Stimulated activated CD8-positive, alpha-beta memory T cell treated with anti-CD3 and anti-CD28 coated beads, Interleukin-12 subunit alpha, Interleukin-12 subunit beta, amount 100 ng/mL, for 1 hour (primary cell): Measurements from ENCODE around the gene CYTH3.

ENCODE experiments used
- DNase-seq: peaks from one replicate; pipeline ENCODE4 v3.0.0-alpha.2; 2020; ENCODE audit warnings: low read depth

The CYTH3 gene

GRCh38 chr7:6279937-6280336 is 7.5 kb upstream of the CYTH3 start:
- DNase-seq: no peak

DNA sequence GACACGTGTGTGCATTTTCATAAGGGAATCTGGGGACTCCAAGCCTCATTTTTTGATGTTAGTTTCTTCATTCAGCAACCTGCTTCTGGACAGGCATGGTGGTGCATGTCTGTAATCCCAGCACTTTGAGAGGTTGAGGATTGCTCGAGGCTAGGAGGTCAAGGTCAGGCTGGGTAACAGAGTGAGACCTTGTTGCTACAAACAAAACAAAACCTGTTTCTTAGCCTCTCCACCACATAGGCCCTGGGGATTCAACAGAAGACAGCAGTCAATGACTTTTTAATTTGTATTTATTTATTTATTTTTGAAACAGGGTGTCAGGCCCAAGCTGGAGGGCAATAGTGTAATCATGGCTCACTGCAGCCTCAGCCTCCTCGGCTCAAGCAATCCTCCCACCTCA is 6.9 kb upstream of the CYTH3 start:
- DNase-seq: no peak

DNA sequence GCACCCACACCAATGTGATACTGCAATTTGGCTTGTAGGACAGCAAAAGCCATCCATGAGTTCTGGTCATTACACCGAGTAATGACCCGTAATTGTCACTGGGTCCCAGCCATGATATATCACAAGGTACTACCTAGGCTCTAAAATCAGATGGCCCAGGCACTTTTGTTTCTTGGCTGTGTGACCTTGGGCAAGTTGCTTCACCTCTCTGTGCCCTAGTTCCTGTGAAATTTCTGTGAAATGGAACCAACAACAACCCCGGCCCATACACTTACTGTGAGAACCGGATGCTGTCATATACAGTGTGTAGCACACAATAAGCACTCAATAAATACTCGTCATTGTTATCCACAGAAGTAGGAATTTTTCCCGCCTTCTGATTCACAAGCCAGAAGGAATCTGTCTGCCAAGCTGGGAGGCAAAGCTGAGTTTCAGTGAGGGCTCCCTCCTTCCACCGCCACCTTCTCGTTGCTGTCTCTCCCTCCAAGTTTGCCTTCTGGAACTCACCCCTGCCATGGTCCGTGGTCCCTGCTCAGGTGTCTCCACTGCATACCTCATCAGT is 6.4 kb upstream of the CYTH3 start:
- DNase-seq: no peak

GRCh38 chr7:6277476-6277875 is 5.1 kb upstream of the CYTH3 start:
- DNase-seq: no peak

DNA sequence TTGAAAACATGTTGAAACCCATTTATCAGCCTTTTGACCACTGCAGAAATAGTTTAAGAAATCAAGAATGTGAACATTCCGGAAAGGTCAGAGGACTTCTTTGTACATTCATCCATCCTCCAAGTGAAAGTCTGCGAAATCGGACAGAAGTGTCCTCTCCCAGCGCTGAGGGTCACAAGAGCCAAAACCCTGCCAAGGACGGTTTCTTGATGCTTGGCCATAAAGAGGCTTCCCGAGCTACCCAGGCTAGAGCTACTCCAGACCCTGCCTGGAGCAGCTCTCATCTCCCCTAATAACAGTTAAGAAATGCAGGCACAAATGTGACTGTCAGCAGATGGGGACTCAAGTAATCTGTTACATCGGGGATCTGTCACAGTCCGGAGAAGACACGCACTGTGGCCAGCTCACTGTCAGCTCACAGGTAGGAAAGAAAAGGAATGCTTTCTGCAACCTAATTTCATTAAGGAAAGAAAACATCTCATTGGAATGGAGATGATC is 4.5 kb upstream of the CYTH3 start:
- no peak for DNase-seq

DNA sequence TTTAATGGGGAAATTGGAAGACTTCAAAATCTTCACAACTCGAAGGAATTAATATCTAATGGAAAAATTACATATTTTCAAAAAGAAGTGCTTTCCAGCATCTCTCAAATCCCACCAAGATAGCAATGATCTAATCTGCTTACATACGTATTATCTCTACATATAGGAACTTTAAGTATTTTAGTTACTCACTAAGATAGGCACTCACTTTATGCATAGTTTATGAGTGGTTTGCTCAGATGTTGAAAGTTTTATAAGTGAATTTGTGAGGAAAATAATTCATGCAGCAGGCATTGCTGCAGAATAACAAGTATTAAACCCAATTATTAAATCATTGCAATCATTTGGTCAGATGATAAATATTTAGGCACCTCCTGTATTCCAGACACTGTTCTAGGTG is 2.3 kb upstream of the CYTH3 start:
- DNase-seq: no peak

DNA sequence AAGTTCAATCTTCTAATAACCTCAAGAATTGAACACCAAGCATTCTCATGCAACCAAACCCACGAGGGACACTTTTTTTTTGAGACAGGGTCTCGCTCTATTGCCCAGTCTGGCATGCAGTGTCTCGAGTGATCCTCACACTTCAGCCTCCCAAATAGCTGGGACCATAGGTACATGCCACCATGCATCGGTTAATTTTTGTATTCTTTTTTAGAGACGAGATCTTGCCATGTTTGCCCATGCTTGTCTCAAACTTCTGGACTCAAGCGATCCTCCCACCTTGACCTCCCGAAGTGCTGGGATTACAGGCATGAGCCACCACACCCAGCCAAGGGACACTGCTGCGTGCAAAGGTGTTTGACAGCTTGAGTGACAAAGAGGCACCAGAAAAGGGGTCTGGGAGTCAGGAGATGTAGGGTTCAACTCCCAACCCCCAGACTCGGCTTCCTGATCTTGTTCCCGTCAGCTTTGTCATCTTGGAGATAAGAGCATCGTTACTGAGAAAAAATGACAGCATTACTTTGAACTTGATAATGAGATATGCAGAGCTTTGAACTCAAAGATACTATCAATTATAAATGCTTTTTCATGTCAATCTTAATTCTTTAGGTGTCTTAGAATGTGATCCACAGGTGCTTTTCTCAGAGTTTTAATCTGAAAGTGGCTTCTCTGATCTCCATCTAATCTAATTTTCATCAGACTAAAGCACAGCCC is 1.6 kb upstream of the CYTH3 start:
- DNase-seq: no peak

- DNase-seq: no peak
These were observed 985 bp upstream of the CYTH3 start for GRCh38 chr7:6273380-6273837.

DNA sequence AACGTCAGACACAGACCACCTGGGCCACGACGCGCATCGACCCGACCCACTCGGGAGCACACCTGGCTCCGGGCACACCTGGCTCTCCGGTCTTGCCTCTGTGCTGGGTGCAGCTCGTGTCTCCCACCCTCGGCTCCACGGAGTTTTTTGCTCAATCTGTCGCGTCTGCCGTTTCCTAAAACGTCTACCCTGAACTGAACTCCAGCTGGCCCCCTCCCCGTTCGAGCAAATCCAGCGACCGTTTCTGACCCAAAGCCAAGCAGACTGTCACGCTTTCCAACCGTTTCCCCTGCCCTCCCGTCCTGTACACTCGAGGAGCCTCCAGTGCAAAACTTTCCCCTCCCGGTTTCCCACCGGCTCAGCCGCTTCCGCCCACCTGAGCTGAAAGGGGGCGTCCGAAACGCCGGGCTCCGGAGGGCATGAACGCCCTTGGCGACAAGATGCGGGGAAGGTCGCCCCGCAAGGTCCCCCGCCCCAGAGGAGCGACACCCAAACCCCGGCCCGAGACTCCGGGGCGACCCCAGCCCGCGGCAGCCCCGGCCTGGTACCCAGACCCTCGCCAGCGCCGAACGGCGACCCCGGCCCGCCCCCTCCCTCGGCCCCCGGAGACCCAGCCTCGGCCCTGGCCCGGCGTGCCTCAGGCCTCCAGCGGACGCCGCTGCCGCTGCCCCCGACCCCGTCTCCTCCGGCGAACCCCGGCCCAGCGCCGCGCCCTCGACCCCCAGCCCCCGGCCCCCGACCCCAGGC is 557 bp downstream of the CYTH3 start:
- DNase-seq: no peak

DNA sequence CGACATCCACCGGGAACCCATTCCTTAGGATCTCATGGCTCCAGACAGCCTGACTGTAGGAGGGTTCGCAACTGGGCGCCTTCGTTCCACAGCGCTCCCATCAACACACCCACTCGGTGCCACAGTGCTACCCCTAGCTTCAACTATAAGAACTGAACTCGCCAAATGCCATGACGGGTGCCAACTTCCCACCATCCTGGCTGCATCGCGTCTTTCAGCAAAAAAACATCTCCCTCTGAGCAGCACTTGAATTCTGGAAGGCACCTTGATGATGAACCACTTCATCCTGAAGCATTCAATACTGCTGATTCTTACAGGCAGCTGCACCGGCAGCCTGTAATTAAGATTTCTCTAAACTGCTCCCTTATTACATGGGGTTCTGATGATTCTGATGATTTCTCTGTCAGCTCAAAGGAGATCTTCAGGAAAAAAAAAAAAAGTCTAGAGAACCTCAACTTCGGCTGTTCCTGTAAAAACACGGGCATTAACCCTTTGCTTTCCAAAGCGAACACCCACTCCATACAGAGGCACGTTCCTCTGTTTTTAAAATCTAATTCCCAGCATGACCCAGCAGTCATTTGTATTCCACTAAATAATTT is 1.3 kb downstream of the CYTH3 start:
- peak; percentile 27 for DNase-seq

DNA sequence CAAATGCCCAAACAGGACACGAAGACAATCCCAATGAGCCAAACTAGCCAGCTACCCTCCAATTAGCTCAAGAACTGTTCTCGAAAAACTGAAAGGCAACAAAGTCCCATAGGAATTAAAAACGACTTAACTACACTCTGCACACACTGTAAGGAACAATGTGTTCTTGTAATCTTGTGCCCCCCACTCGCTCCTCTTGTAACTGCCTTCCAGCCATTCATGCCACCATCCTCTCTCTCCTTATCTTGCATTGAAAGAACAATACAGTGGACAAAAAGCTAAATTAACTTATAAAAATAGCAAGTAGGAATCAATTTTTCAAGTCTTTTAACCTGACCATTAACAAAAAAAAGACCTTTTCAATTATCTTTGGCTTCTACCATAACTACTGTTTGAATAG is 2.9 kb downstream of the CYTH3 start:
- DNase-seq: no peak

- no peak for DNase-seq
These were observed 3.5 kb downstream of the CYTH3 start for GRCh38 chr7:6268907-6269306.

DNA sequence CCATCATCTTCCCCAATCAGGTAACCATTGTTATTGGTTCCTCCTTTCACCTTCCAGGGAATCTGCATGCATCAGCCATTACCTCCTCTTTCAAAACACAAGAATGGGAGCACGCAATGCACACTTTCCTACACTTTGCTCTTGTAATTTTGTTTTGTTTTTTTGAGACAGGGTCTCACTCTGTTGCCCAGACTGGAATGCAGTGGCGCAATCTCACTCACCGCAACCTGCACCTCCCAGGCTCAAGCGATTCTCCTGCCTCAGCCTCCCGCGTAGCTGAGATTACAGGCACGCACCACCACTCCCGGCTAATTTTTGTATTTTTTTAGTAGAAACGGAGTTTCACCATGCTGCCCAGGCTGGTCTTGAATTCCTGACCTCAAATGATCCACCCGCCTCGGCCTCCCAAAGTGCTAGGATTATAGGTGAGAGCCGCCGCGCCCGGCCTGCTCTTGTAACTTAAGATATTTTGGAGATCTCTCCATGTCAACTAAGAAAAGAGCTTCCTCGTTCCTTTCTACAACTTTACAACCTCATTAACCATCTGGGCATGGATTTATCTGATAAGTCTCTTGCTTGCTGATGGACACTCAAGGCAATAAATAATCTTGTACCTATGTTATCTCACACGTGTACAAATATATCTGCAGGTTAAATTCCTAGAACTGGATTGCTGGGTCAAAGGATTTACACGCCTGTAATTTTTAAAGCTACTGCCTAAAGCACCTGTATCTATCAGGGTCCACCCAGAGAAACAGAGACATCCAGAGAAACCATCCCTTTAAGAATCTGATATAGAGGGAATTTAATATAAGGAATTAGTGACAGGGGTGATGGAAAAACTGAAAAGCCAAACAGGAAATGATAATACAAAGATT is 4.2 kb downstream of the CYTH3 start:
- DNase-seq: no peak

DNA sequence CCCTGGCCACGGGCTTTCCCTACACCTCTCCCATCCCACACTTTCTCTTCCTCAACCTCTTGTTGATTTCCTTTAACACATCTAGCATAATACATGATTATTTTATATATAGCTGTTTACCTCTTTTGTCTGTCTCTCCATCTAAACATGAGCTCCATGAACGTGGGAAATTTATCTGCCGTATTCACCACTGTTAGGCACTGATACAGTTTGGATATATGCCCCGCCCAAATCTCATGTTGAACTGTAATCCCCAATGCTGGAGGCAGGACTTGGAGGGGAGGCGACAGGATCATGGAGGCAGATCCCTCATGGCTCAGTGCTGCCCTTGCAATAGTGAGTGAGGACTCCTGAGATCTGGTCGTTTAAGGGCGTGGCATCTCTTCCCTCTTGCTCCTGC is 5.7 kb downstream of the CYTH3 start:
- DNase-seq: no peak

GRCh38 chr7:6262221-6262620 is 10.2 kb downstream of the CYTH3 start:
- DNase-seq: no peak

DNA sequence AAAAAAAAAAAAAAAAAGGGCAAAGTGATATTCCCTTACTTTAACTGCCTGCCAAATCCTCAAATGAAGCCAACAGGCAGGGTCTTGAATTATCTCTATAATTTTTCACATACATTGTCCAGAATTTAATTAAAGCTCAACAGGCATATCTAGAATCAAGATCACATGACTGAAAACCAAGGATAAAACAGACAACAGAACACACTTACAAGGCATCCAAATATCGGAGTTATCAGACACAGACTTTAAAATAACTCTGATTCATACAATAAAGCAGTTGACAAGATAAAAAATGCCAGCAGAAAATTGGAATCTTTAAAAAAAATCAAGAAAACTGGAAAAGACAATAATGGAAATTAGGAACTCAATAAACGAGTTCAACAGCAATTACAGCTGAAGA is 10.7 kb downstream of the CYTH3 start:
- no peak for DNase-seq

DNA sequence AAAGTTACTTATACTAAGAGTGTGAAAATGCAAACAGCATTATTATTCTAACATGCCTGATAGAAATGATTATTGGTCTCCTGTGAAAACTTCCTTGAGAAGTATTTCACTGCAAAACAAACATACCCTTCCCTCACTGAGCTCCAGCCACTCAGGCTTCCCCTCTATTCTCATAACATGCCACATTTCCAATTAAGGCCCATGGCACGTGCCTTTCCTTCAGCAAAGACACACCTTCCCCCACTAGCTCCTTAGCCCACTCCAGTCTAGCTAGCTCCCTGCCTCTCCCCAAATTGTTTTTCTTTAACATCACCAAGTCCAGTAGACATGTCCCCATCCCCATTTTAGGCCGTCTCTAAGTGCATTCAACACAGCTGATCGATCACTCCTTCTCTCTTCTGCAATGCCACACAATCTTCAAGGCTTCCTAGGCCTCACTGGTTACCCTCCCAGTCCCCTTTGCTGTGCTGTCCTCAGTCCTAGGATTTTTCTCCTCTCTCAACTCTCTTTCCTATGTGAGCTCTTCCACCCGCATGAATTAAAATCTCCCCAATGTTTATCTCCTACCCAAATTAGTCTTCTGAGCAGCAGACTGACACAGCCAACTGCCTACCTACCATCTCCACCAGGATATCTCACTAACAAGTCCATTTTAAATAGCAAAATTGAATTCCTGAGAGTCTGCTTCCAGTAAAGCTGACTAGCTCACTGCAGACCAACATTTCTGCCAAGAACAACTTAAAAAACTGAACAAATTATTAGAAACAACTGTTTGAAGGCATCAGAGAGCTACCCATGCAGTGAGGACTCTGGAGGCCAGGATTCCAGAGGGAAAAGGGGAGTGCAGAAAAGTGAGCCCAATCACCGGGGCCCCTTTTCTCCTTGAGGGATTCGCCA is 11.9 kb downstream of the CYTH3 start:
- no peak for DNase-seq

GRCh38 chr7:6259257-6259656 is 13.2 kb downstream of the CYTH3 start:
- no peak for DNase-seq

DNA sequence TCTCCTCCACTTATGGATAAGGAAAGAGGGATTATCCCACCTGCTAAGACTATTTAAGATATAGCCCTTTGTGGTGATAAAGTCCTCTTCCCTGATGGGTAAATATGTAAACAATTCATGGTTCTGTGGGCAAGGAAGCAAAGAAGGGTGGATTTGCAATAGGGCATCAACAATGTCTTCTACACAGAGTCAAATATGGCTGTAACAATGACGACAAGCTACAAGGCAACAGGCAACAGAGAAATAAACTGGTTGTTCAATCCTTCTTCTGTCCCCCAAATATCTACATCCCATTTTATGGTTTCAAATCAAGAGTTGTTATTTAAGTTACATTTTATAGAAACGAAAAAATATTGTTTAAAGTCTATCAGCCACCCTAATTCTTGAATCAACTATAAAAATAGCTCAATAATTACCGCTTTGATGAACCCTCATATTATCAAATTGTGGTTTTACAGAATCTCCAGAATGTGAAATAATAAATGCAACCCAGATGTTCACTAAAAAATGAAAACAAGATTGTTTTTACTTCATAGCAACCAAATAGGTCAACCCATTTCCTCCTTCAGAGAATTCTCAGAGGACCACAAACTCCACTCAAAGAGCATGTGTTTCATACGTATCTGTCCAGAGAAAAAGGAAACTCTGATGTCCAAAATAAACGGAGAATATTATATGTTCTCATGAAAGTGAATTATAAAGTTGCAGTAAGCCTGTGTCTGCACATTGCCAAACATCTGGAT is 13.8 kb downstream of the CYTH3 start:
- DNase-seq: no peak

DNA sequence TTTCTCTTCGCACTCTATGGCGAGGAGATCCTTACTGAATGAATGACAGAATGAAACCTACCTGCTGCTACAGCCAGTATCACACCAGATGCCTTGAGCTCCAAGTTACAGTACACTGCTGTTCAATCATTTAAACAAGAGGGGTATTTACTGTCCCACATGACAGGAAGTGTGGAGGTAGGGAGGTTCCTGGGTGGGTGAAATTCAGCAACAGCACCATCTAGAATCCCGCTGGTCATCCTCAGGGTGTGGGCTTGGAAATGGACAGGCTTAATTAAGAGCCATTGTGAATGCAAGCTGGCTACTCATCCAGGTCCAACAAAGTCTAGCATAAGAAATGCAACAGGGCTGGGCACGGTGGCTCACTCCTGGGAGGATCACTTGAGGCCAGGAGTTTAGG is 14.7 kb downstream of the CYTH3 start:
- DNase-seq: no peak
